Smooth muscle cell (in vitro differentiated cells): ENCODE results near the gene RPL28. TPM values are rescaled to one million over a fixed set of nuclear protein-coding genes. Genes with fewer than 3 reads are reported as not detected.

Experiments
- DNase-seq: peaks from one replicate; lab custom pipeline; 2025; ENCODE audit not compliant: unreplicated experiment; lab: John Stamatoyannopoulos, UW
- H2AFZ ChIP-seq: fragments of 200-600 bp; sonication (generic); 2 replicates; pipeline ENCODE4 v1.6.0; 2016; ENCODE audit warnings: antibody characterized with exemption, low read depth, mild to moderate bottlenecking
- H3F3A ChIP-seq: fragments of 200-600 bp; sonication (generic); 2 replicates; pipeline ENCODE4 v1.6.0; 2017; ENCODE audit warnings: antibody characterized with exemption, low read depth
- H3K27ac ChIP-seq: fragments of 200-600 bp; sonication (generic); 2 replicates; pipeline ENCODE4 v1.5.1; 2016; ENCODE audit warnings: low read depth, mild to moderate bottlenecking
- H3K27me3 ChIP-seq: fragments of 200-600 bp; sonication (generic); 2 replicates; pipeline ENCODE4 v1.6.1; 2016; ENCODE audit warnings: low read depth, mild to moderate bottlenecking
- H3K36me3 ChIP-seq: fragments of 200-600 bp; sonication (generic); 2 replicates; pipeline ENCODE4 v1.5.1; 2016; ENCODE audit warnings: low read depth
- H3K4me1 ChIP-seq: fragments of 200-600 bp; sonication (generic); 2 replicates; pipeline ENCODE4 v1.5.1; 2016; ENCODE audit warnings: low read depth
- H3K4me2 ChIP-seq: fragments of 200-600 bp; sonication (generic); 2 replicates; pipeline ENCODE4 v1.6.0; 2016; ENCODE audit warnings: mild to moderate bottlenecking
- H3K4me3 ChIP-seq: fragments of 200-600 bp; sonication (generic); 2 replicates; pipeline ENCODE4 v1.5.1; 2016; ENCODE audit warnings: mild to moderate bottlenecking
- H3K79me2 ChIP-seq: fragments of 200-600 bp; sonication (generic); 2 replicates; pipeline ENCODE4 v1.6.0; 2016; ENCODE audit warnings: low read depth, mild to moderate bottlenecking
- H3K9ac ChIP-seq: fragments of 200-600 bp; sonication (generic); 2 replicates; pipeline ENCODE4 v1.6.0; 2016; ENCODE audit warnings: low read depth
- H3K9me3 ChIP-seq: fragments of 200-600 bp; sonication (generic); replicated peaks from 2 replicates; pipeline ENCODE4 v1.5.1; 2016; ENCODE audit warnings: low read depth
- H4K20me1 ChIP-seq: fragments of 200-600 bp; sonication (generic); 2 replicates; pipeline ENCODE4 v1.6.0; 2016; ENCODE audit warnings: low read depth
- CTCF ChIP-seq: fragments of 200-600 bp; sonication (generic); IDR thresholded peaks from 2 replicates; pipeline ENCODE4 v1.5.1; 2017; ENCODE audit warnings: borderline replicate concordance, mild to moderate bottlenecking, antibody characterized with exemption; ENCODE audit not compliant: insufficient read depth, poor library complexity, severe bottlenecking
- WGBS: methylation state at CpG from one replicate; pipeline ENCODE4 v1.1.7; 2016; ENCODE audit warnings: low lambda C conversion rate; 5-methylcytosine and 5-hydroxymethylcytosine counted together
- polyA plus RNA-seq: library from polyadenylated mRNA; unstranded; fragments of >200 nt; fragmentation: Nextera tagmentation; extraction: Ambion mirVana; gene quantifications from 2 replicates; pipeline ENCODE4 v1.2.1, GENCODE V29; 2016
- total RNA-seq: library from RNA; depleted of rRNA; stranded (reverse); fragments of >200 nt; gene quantifications from 2 replicates; pipeline ENCODE4 v1.2.3, GENCODE V29; 2014

The RPL28 gene
- total RNA-seq (824 and 1,108 TPM in 2 replicates), polyA plus RNA-seq (515 and 595 TPM in 2 replicates)

GRCh38 chr19:55385724-55386492 lies at the start of gene RPL28:
TSS of gene RPL28 (plus strand) at chr19:55385932. CDS start at chr19:55386358, 426 bp downstream.
- Histone ChIP-seq H4K20me1 (peaks cover 51% of the 10 kb centered on the region), H3K9ac (peak within 1 kb of the TSS; percentile 92), H3K27me3 (no peaks in the 10 kb centered on the region), H3K4me1 (peaks cover 33% of the 10 kb centered on the region), H3F3A (peaks cover 9% of the 10 kb centered on the region), H3K4me3 (peak within 1 kb of the TSS; percentile 85), H3K9me3 (no peaks in the 10 kb centered on the region), H3K36me3 (no peaks in the 10 kb centered on the region), H2AFZ (peak within 1 kb of the TSS; percentile 89), H3K27ac (peak within 1 kb of the TSS; percentile 90), H3K79me2 (peaks cover 39% of the 10 kb centered on the region), H3K4me2 (peak within 1 kb of the TSS; percentile 93)
- no peak for TF ChIP-seq CTCF
- peak; percentile 84 for DNase-seq
- 1% methylated on average over 68 of the region's 68 CpGs for WGBS

DNA sequence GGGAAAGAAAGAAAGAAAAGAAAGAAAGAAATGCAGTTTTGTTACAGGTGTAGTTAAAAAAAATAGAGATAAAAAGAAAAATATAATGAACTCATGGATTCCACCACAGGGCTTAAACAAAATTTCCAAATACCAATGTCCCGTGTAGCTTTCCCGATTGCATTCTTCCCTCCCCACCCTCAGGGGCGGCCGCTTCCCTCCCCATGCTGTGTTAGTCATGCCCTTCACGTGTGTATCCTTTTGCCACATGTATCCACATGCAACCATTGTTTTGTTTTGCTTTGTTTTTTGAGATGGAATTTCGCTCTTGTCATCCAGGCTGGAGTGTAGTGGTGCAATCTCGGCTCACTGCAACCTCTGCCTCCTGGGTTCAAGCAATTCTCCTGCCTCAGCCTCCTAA lies 49.6 kb upstream of the RPL28 start:
- Histone ChIP-seq H3F3A (no peaks in the 10 kb centered on the region), H3K9ac (no peak overlapping the region), H3K4me2 (no peak overlapping the region), H4K20me1 (peaks cover 4% of the 10 kb centered on the region), H3K9me3 (no peaks in the 10 kb centered on the region), H3K4me3 (no peak overlapping the region), H3K79me2 (peaks cover 10% of the 10 kb centered on the region), H3K4me1 (no peaks in the 10 kb centered on the region), H3K36me3 (no peaks in the 10 kb centered on the region), H3K27me3 (no peaks in the 10 kb centered on the region), H2AFZ (no peak overlapping the region), H3K27ac (no peak overlapping the region)
- no peak for TF ChIP-seq CTCF
- 71% methylated on average over 7 of the region's 7 CpGs for WGBS
- DNase-seq = no peak

DNA sequence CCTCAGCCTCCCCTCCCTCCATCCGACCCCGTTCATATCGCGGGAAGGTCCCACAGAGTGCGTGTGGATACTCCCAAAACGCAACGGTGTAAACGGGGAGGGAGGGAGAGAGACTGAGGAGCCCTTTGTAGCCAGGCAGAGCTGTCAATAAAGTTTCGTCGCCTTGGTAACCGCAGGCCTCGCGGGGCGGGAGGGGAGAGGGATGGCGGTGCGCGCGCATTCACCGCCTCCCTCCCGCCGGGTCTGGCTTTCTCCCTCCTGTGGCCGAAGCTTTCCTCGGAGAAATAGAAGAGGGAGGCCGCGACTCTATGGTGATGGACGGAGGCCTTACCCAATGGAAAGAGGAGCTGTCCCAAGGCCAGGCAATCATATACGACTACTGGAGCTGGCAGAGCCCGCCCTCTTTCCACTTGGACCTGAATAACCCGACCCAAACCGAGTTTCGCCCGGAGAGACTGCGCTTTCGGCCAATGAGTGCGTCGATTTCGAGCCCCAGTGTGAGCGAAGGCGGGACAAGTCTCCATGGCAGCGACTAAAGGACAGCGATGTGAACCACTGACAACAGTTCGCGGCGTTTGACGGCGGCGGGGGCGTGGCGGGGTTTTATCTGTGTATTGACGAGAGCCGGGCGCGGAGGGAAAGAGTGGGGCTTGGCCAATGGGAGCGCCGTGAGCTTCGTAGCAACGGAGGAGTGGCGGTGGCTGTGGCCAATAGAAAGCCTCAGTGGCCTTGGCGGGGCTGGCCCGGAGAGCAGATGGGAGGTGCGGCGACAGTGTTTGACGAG lies 46.4 kb upstream of the RPL28 start, which contains the start of gene KMT5C:
Gene KMT5C, plus strand, starts transcription at position 772 of the 784 bp plus-strand sequence. CDS start 2,061 bp downstream, outside the sequence.
- Histone ChIP-seq H3K4me2 (peak within 1 kb of the TSS; percentile 99), H4K20me1 (peaks cover 12% of the 10 kb centered on the region), H3K4me3 (peak within 1 kb of the TSS; percentile 69), H3K79me2 (peaks cover 15% of the 10 kb centered on the region), H3K27me3 (no peaks in the 10 kb centered on the region), H3K36me3 (no peaks in the 10 kb centered on the region), H3K9me3 (no peaks in the 10 kb centered on the region), H3K27ac (peak within 1 kb of the TSS; percentile 99), H3K9ac (peak within 1 kb of the TSS; percentile 99), H3K4me1 (peaks cover 8% of the 10 kb centered on the region), H2AFZ (no peak within 1 kb of the TSS), H3F3A (no peaks in the 10 kb centered on the region)
- WGBS = 2% methylated on average over 60 of the region's 63 CpGs
- TF ChIP-seq CTCF = no peak
- DNase-seq = peak; percentile 99
